WTC11 (cell line): ENCODE data around the gene LAMC3. TPM values are rescaled to one million over a fixed set of nuclear protein-coding genes. Genes with fewer than 3 reads are reported as not detected.

ENCODE experiments used
- ATAC-seq: fragments of 200-7000 bp; cut with Tn5 transposase; 2 replicates; pipeline ENCODE4 v1.10.0; 2021; ENCODE audit warnings: mild to moderate bottlenecking, moderate library complexity
- CTCF ChIA-PET: fragments of 300-600 bp; sonication (Branson Sonifier 250); formaldehyde crosslinking; loops from one replicate; lab custom pipeline; 2021; ENCODE audit warnings: antibody characterized with exemption; lab: Charles Lee
- POLR2A ChIA-PET: fragments of 350-600 bp; sonication (Branson Sonifier 250); formaldehyde crosslinking; loops from one replicate; lab custom pipeline; 2021; ENCODE audit warnings: antibody characterized with exemption; lab: Charles Lee
- DNase-seq: peaks from one replicate; pipeline ENCODE4 v3.0.0; 2021; ENCODE audit warnings: low spot score
- H3K27ac Mint-ChIP-seq: 2 replicates; pipeline ENCODE4 v1.8.0; 2021; ENCODE audit warnings: mixed read lengths
- H3K27me3 Mint-ChIP-seq: 2 replicates; pipeline ENCODE4 v1.8.0; 2021; ENCODE audit warnings: low read depth, mild to moderate bottlenecking, moderate library complexity, mixed read lengths
- H3K36me3 Mint-ChIP-seq: 2 replicates; pipeline ENCODE4 v1.8.0; 2021; ENCODE audit warnings: mixed read lengths
- H3K4me1 Mint-ChIP-seq: 2 replicates; pipeline ENCODE4 v1.8.0; 2022; ENCODE audit warnings: mixed read lengths
- H3K4me3 Mint-ChIP-seq: 2 replicates; pipeline ENCODE4 v1.8.0; 2021; ENCODE audit warnings: mild to moderate bottlenecking, moderate library complexity, mixed read lengths
- H3K9me3 Mint-ChIP-seq: 2 replicates; pipeline ENCODE4 v1.8.0; 2021; ENCODE audit warnings: mixed read lengths
- AFF4 ChIP-seq: sonication (generic); formaldehyde crosslinking; IDR thresholded peaks from 2 replicates; pipeline ENCODE4 v1.8.1; 2023; ENCODE audit warnings: mild to moderate bottlenecking, missing genetic modification reagents, borderline replicate concordance
- CREB1 ChIP-seq: sonication (generic); formaldehyde crosslinking; IDR thresholded peaks from 2 replicates; pipeline ENCODE4 v1.8.0; 2023; ENCODE audit warnings: mild to moderate bottlenecking, missing genetic modification reagents
- ELF4 ChIP-seq: sonication (generic); formaldehyde crosslinking; IDR thresholded peaks from 2 replicates; pipeline ENCODE4 v1.8.1; 2022; ENCODE audit warnings: low read depth, mild to moderate bottlenecking, moderate library complexity, missing genetic modification reagents
- HMGA2 ChIP-seq: fragments of 250-450 bp; sonication (Bioruptor Pico); IDR thresholded peaks from 2 replicates; pipeline ENCODE4 v1.4.0; 2021; ENCODE audit warnings: mild to moderate bottlenecking, moderate library complexity
- JAZF1 ChIP-seq: fragments of 250-450 bp; sonication (Bioruptor Pico); IDR thresholded peaks from 2 replicates; pipeline ENCODE4 v1.9.0; 2021; ENCODE audit warnings: moderate library complexity, mild to moderate bottlenecking, inconsistent platforms
- NR2C2 ChIP-seq: sonication (generic); formaldehyde crosslinking; IDR thresholded peaks from 2 replicates; pipeline ENCODE4 v1.8.0; 2022; ENCODE audit warnings: mild to moderate bottlenecking, missing genetic modification reagents
- NR3C1 ChIP-seq: sonication (generic); formaldehyde crosslinking; conservative IDR thresholded peaks from 2 replicates; pipeline ENCODE4 v1.8.1; 2023; ENCODE audit warnings: low read depth, mild to moderate bottlenecking, missing genetic modification reagents
- RORB ChIP-seq: fragments of 250-450 bp; sonication (Bioruptor Pico); IDR thresholded peaks from 2 replicates; pipeline ENCODE4 v1.9.0; 2021; ENCODE audit warnings: mild to moderate bottlenecking
- SMAD3 ChIP-seq: sonication (generic); formaldehyde crosslinking; IDR thresholded peaks from 2 replicates; pipeline ENCODE4 v1.8.0; 2022; ENCODE audit warnings: missing genetic modification reagents, mild to moderate bottlenecking, borderline replicate concordance
- SP1 ChIP-seq: sonication (generic); formaldehyde crosslinking; conservative IDR thresholded peaks from 2 replicates; pipeline ENCODE4 v1.8.1; 2022; ENCODE audit warnings: missing genetic modification reagents
- ZNF138 ChIP-seq: sonication (generic); formaldehyde crosslinking; conservative IDR thresholded peaks from 2 replicates; pipeline ENCODE4 v1.8.1; 2022; ENCODE audit warnings: mild to moderate bottlenecking, moderate library complexity, missing genetic modification reagents
- ZNF396 ChIP-seq: fragments of 250-450 bp; sonication (Bioruptor Pico); IDR thresholded peaks from 2 replicates; pipeline ENCODE4 v1.8.0; 2021; ENCODE audit warnings: mild to moderate bottlenecking, moderate library complexity, borderline replicate concordance
- ZNF416 ChIP-seq: fragments of 250-450 bp; sonication (Bioruptor Pico); IDR thresholded peaks from 2 replicates; pipeline ENCODE4 v1.9.0; 2021; ENCODE audit warnings: mild to moderate bottlenecking, inconsistent platforms
- total RNA-seq: library from RNA; stranded (reverse); gene quantifications from 3 replicates; pipeline ENCODE4 v1.2.3, GENCODE V29; 2021
- TF ChIP-seq, protein P1 (sequence below): fragments of 250-450 bp; sonication (Bioruptor Pico); conservative IDR thresholded peaks from 2 replicates; pipeline ENCODE4 v1.9.0; 2021; ENCODE audit warnings: mild to moderate bottlenecking
- TF ChIP-seq, protein P2 (sequence below): fragments of 250-450 bp; sonication (Bioruptor Pico); IDR thresholded peaks from 2 replicates; pipeline ENCODE4 v1.9.0; 2021; ENCODE audit warnings: mild to moderate bottlenecking
- TF ChIP-seq, protein P3 (sequence below): fragments of 250-450 bp; sonication (Bioruptor Pico); IDR thresholded peaks from 2 replicates; pipeline ENCODE4 v1.9.0; 2021; ENCODE audit warnings: mild to moderate bottlenecking
- TF ChIP-seq, protein P4 (sequence below): sonication (generic); formaldehyde crosslinking; IDR thresholded peaks from 2 replicates; pipeline ENCODE4 v1.8.1; 2022; ENCODE audit warnings: low read depth, missing genetic modification reagents, borderline replicate concordance

Gene LAMC3
- total RNA-seq, 1 experiment from 2014 or later: 50.9 TPM

DNA sequence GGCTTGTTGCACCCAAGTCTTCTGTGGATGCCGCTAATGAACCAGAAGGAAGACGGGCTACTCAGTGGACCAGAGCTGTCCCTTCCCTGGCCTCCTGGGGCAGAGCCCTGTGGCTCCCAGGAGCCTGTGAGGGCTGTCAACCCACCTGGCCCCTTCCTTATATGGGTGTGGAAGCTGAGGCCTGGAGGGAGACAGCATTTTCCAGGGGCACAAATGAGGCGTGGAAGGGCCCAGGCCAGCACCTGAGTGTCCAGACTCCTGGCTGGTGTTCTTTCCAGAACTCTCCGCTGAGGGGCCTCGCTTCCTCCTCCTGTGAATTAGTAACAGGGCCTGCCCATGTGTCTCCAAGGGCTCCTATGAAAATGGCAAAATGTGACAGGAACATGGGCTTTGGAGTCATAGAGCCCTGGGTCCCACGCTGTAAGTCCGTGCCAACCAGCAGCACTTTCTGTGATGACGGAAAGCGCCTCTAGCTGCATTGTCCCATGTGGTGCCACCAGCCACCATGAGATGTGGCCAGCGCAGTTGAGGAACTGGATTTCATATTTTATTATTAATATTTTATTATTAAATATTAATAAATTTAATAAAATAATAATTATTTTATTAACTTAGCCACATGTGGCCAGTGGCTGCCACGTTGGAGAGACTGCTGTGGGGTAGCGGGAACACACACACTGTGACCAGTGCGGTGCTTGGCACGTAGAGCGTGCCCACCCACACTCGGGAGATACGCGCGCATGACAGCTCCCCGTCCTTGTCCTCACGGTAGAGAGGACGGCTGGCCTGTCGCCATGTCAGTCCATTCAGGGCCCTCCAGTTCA lies 18.3 kb downstream of the LAMC3 start:
- DNase-seq (no peak), ATAC-seq (no peak)
- H3K36me3 Mint-ChIP-seq: no peaks in the 10 kb centered on the region
- no peaks in the 10 kb centered on the region for H3K27me3 Mint-ChIP-seq
- TF ChIP-seq, protein P1, sequence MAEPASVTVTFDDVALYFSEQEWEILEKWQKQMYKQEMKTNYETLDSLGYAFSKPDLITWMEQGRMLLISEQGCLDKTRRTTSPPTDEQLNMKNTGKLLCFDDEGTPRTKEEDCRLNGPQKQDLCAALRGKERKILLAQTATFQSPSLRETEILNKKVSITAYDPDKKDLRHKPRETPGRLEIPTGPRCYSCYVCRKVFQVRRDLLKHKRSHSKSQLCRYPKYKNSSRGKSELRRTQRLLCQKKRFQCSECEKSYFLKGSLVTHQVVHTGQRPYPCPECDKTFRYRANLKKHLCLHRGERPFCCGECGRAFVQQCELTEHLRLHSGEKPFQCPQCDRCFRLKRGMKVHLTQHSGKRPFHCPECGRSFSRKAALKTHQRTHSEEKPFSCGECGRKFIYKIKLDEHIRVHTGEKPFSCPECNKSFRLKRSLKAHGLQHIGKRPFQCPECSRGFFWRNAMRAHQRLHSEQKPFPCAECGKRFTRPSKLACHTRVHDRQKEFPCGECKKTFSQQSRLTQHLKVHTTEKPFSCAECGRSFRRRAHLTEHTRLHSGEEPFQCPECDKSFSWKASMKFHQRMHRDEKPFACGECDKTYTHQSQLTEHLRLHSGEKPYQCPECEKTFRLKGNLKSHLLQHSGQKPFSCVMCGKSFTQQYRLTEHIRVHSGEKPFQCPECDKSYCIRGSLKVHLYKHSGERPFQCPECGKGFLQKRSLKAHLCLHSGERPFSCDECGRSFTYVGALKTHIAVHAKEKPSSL: no peak
- TF ChIP-seq HMGA2 (CRISPR knock-in tag): peak; percentile 95
- no peak overlapping the region for H3K27ac Mint-ChIP-seq
- no peaks in the 10 kb centered on the region for H3K9me3 Mint-ChIP-seq
- ChIA-PET CTCF (interaction anchor here (0.5 to 3.2 kb wide), 3 partner anchors 19 to 1084 kb away, joined by 5 to 10 read pairs (median 7); no protein-coding TSS in a partner anchor), POLR2A (no interaction called here)
- no peaks in the 10 kb centered on the region; the same call in 1 of the 2 replicates for H3K4me1 Mint-ChIP-seq
- no peak overlapping the region for H3K4me3 Mint-ChIP-seq

DNA sequence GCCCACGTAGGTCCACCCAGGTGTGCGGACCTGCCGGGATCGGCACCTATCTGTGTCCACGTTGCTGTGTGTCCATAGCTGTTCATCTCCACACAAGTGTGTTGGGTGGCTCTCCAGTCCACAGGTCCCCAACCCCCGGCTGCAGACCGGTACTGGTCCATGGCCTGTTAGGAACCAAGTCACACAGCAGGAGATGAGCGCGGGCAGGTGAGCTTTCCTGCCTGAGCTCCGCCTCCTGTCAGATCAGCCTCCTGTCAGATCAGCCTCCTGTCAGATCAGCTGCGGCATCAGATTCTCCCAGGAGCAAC lies 18.9 kb downstream of the LAMC3 start:
- H3K4me3 Mint-ChIP-seq: no peak overlapping the region
- ATAC-seq (no peak), DNase-seq (no peak)
- ChIA-PET CTCF (interaction anchor here (1.3 to 1.4 kb wide), 2 partner anchors 19 to 30 kb away, joined by 4 to 5 read pairs; no protein-coding TSS in a partner anchor), POLR2A (no interaction called here)
- H3K27me3 Mint-ChIP-seq: no peaks in the 10 kb centered on the region
- H3K36me3 Mint-ChIP-seq: no peaks in the 10 kb centered on the region
- H3K27ac Mint-ChIP-seq: no peak overlapping the region
- TF ChIP-seq ZNF396 (CRISPR knock-in tag) (no peak), ZNF416 (CRISPR knock-in tag) (no peak), ELF4 (no peak), AFF4 (CRISPR knock-in tag) (no peak), JAZF1 (CRISPR knock-in tag) (no peak), NR3C1 (CRISPR knock-in tag) (no peak), CREB1 (CRISPR knock-in tag) (no peak), NR2C2 (no peak), SMAD3 (CRISPR knock-in tag) (no peak), RORB (no peak), ZNF138 (CRISPR knock-in tag) (no peak), SP1 (CRISPR knock-in tag) (no peak)
- TF ChIP-seq, protein P2, sequence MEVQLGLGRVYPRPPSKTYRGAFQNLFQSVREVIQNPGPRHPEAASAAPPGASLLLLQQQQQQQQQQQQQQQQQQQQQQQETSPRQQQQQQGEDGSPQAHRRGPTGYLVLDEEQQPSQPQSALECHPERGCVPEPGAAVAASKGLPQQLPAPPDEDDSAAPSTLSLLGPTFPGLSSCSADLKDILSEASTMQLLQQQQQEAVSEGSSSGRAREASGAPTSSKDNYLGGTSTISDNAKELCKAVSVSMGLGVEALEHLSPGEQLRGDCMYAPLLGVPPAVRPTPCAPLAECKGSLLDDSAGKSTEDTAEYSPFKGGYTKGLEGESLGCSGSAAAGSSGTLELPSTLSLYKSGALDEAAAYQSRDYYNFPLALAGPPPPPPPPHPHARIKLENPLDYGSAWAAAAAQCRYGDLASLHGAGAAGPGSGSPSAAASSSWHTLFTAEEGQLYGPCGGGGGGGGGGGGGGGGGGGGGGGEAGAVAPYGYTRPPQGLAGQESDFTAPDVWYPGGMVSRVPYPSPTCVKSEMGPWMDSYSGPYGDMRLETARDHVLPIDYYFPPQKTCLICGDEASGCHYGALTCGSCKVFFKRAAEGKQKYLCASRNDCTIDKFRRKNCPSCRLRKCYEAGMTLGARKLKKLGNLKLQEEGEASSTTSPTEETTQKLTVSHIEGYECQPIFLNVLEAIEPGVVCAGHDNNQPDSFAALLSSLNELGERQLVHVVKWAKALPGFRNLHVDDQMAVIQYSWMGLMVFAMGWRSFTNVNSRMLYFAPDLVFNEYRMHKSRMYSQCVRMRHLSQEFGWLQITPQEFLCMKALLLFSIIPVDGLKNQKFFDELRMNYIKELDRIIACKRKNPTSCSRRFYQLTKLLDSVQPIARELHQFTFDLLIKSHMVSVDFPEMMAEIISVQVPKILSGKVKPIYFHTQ: no peak
- TF ChIP-seq, protein P3, sequence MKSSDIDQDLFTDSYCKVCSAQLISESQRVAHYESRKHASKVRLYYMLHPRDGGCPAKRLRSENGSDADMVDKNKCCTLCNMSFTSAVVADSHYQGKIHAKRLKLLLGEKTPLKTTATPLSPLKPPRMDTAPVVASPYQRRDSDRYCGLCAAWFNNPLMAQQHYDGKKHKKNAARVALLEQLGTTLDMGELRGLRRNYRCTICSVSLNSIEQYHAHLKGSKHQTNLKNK (CRISPR knock-in tag): no peak
- TF ChIP-seq, protein P4, sequence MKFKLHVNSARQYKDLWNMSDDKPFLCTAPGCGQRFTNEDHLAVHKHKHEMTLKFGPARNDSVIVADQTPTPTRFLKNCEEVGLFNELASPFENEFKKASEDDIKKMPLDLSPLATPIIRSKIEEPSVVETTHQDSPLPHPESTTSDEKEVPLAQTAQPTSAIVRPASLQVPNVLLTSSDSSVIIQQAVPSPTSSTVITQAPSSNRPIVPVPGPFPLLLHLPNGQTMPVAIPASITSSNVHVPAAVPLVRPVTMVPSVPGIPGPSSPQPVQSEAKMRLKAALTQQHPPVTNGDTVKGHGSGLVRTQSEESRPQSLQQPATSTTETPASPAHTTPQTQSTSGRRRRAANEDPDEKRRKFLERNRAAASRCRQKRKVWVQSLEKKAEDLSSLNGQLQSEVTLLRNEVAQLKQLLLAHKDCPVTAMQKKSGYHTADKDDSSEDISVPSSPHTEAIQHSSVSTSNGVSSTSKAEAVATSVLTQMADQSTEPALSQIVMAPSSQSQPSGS (CRISPR knock-in tag): no peak
- no peaks in the 10 kb centered on the region for H3K9me3 Mint-ChIP-seq
- no peaks in the 10 kb centered on the region; the same call in 1 of the 2 replicates for H3K4me1 Mint-ChIP-seq
